BLaER1 treated with 17β-estradiol and CSF1 and Interleukin-3, amounts not matched to agents 10 nM and 100 nM (cell line): Measurements from ENCODE around the gene BNC2.

Source experiments
- H3K27ac ChIP-seq, 11 experiments: shearing (Covaris generic); formaldehyde crosslinking; 2 replicates each; pipeline ENCODE4 v1.8.1; 2022
- H3K27me3 ChIP-seq, 11 experiments: shearing (Covaris generic); formaldehyde crosslinking; 2 replicates each; pipeline ENCODE4 v1.8.1; 2022
- H3K36me3 ChIP-seq, 11 experiments: shearing (Covaris generic); formaldehyde crosslinking; 2 replicates each; pipeline ENCODE4 v1.8.1; 2022
- H3K4me1 ChIP-seq, 10 experiments: shearing (Covaris generic); formaldehyde crosslinking; 2 replicates each; pipeline ENCODE4 v1.8.1; 2022
- H3K4me2 ChIP-seq, 11 experiments: shearing (Covaris generic); formaldehyde crosslinking; 2 replicates each; pipeline ENCODE4 v1.8.1; 2022
- H3K4me3 ChIP-seq, 10 experiments: shearing (Covaris generic); formaldehyde crosslinking; 2 replicates each; pipeline ENCODE4 v1.8.1; 2022
- H3K9ac ChIP-seq, 11 experiments: shearing (Covaris generic); formaldehyde crosslinking; 2 replicates each; pipeline ENCODE4 v1.8.1; 2022
- H3K9me3 ChIP-seq, 11 experiments: shearing (Covaris generic); formaldehyde crosslinking; replicated peaks in 1 of 11; 2 replicates each; pipeline ENCODE4 v1.8.1; 2022
- H4K20me1 ChIP-seq, 11 experiments: shearing (Covaris generic); formaldehyde crosslinking; 2 replicates each; pipeline ENCODE4 v1.8.1; 2022
- Cebpa-rat ChIP-seq, 11 experiments: shearing (Covaris generic); IDR thresholded peaks; 2 replicates each; pipeline ENCODE4 v1.8.1; 2022

The BNC2 gene

GRCh38 chr9:16767366-16767765, 103.1 kb downstream of the BNC2 start:
- Histone ChIP-seq H3K4me3 (no peak overlapping the region), H3K4me2 (no peak overlapping the region), H3K27me3 (no peaks in the 10 kb centered on the region), H3K4me1 (no peaks in the 10 kb centered on the region), H3K36me3 (no peaks in the 10 kb centered on the region), H4K20me1 (peaks cover 0 to 20% (median 0%) of the 10 kb centered on the region in 11 experiments; a peak in 1 of 22 replicates), H3K9me3 (no peaks in the 10 kb centered on the region), H3K27ac (no peak overlapping the region), H3K9ac (no peak overlapping the region)
- no peak for TF ChIP-seq Cebpa-rat (IDR thresholded peaks at IDR 0.05)

DNA sequence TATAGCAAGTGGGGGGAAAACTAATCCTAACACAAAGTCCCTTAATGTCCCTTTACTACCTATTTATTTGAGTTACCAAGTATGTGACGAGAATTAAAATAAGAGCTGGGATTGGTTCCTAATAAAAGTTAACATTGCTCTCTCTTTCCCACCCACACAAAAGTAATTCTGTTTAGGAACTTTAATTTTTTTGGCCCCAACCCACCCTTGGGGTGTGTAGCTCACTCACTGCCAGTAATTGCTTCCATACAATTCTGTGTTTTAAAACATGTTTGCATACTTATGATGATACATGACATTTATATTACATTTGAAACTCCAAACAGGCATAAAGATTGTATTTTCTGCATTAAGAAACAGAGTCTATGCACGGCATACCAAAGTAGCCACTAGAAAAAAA, 106.5 kb downstream of the BNC2 start:
- Histone ChIP-seq H3K4me3 (no peak overlapping the region), H3K36me3 (no peaks in the 10 kb centered on the region), H4K20me1 (peaks cover 0 to 12% (median 0%) of the 10 kb centered on the region in 11 experiments; a peak in 1 of 22 replicates), H3K9me3 (no peaks in the 10 kb centered on the region), H3K4me2 (no peak overlapping the region), H3K4me1 (no peaks in the 10 kb centered on the region), H3K27ac (no peak overlapping the region), H3K27me3 (no peaks in the 10 kb centered on the region), H3K9ac (no peak overlapping the region)
- no peak for TF ChIP-seq Cebpa-rat (IDR thresholded peaks at IDR 0.05)

DNA sequence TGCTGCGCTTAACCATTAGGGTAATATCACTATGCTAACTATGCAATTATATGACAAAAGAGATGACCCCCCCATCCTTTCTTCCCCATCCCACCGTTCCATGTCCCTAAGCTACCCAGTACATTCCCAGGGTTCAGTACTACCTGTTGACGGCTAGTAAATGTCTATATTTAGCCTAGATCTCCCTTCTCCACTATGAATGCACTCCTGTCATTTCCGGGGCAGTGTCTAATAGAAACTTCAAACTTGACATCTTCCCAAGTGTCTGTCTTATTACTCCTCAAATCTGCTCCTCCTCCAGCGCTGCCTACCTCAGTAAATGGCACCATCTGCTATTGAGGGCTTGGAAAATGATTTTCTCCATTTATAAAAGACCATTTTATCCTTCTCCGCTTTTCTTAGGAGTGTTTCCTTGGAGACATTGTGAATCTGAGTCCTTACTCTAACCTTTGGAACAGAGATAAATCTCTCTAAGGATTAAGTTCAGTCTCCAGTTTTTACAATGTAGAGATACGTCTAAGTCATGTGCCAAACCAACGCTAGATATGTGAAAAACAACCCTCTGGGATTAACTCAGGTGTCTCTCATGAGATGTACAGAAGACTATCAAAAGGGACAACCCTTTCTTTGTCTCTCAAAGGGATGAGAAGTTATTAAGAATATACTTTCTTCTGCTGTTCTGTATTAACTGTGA, 114.9 kb downstream of the BNC2 start:
- Histone ChIP-seq H3K9me3 (no peaks in the 10 kb centered on the region), H3K27me3 (no peaks in the 10 kb centered on the region), H4K20me1 (peaks cover 0 to 11% (median 0%) of the 10 kb centered on the region in 11 experiments; a peak in 1 of 22 replicates), H3K4me1 (peaks cover 0 to 4% (median 0%) of the 10 kb centered on the region in 10 experiments; a peak in 1 of 20 replicates), H3K4me2 (no peak overlapping the region), H3K4me3 (no peak overlapping the region), H3K9ac (no peak overlapping the region), H3K36me3 (no peaks in the 10 kb centered on the region), H3K27ac (no peak overlapping the region)
- TF ChIP-seq Cebpa-rat (IDR thresholded peaks at IDR 0.05): no peak

DNA sequence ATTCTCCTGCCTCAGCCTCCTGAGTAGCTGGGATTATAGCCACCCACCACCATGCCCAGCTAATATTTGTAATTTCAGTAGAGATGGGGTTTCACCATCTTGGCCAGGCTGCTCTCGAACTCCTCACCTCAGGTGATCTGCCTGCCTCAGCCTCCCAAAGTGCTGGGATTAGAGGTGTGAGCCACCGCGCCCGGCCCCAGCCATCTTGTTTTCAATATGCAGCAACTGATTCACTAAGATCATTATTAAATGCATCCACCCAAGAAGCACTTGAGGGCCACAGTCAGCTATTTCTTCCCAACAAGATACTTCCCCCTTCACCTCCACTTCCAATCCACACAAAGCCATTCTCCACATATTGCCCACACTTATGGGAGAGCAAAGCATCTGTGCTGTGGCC, 115.8 kb downstream of the BNC2 start:
- Histone ChIP-seq H3K36me3 (no peaks in the 10 kb centered on the region), H3K9ac (no peak overlapping the region), H4K20me1 (peaks cover 0 to 11% (median 0%) of the 10 kb centered on the region in 11 experiments; a peak in 1 of 22 replicates), H3K4me2 (no peak overlapping the region), H3K9me3 (no peaks in the 10 kb centered on the region), H3K4me1 (peaks cover 0 to 4% (median 0%) of the 10 kb centered on the region in 10 experiments; a peak in 1 of 20 replicates), H3K4me3 (no peak overlapping the region), H3K27ac (no peak overlapping the region), H3K27me3 (no peaks in the 10 kb centered on the region)
- TF ChIP-seq Cebpa-rat (IDR thresholded peaks at IDR 0.05): no peak

GRCh38 chr9:16753256-16753655, 117.2 kb downstream of the BNC2 start:
- no peak for TF ChIP-seq Cebpa-rat (IDR thresholded peaks at IDR 0.05)
- H3K9me3 ChIP-seq: no peaks in the 10 kb centered on the region
- no peak overlapping the region for H3K4me2 ChIP-seq
- H3K27ac ChIP-seq: no peak overlapping the region
- H4K20me1 ChIP-seq: peaks cover 0 to 11% (median 0%) of the 10 kb centered on the region in 11 experiments; a peak in 1 of 22 replicates
- H3K36me3 ChIP-seq: no peaks in the 10 kb centered on the region
- peaks cover 0 to 4% (median 0%) of the 10 kb centered on the region in 10 experiments; a peak in 1 of 20 replicates for H3K4me1 ChIP-seq
- H3K27me3 ChIP-seq: no peaks in the 10 kb centered on the region
- H3K4me3 ChIP-seq: no peak overlapping the region
- H3K9ac ChIP-seq: no peak overlapping the region

DNA sequence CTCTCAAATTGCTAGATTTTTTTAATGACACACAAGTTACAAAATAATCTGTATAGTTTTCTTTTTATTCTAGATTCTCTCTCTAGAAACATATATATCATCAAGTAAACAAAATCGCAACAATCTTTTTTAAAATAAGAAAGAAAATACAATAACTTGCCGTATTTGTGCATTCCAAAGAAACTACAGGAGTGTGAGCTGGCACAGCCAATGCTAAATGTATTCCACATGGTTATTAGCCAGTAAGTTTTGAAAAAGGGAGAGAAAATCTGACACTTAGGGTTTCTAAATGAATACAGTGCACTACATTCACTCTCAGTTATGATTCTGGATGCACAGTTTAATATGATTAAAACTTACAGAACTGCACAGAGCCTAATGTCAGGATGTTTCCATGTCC, 117.9 kb downstream of the BNC2 start:
- Histone ChIP-seq H3K4me3 (no peak overlapping the region), H4K20me1 (peaks cover 0 to 11% (median 0%) of the 10 kb centered on the region in 11 experiments; a peak in 1 of 22 replicates), H3K4me2 (no peak overlapping the region), H3K9me3 (no peaks in the 10 kb centered on the region), H3K27me3 (no peaks in the 10 kb centered on the region), H3K4me1 (peaks cover 0 to 4% (median 0%) of the 10 kb centered on the region in 10 experiments; a peak in 1 of 20 replicates), H3K36me3 (no peaks in the 10 kb centered on the region), H3K27ac (no peak overlapping the region), H3K9ac (no peak overlapping the region)
- TF ChIP-seq Cebpa-rat (IDR thresholded peaks at IDR 0.05): no peak

- H3K4me2 ChIP-seq: no peak overlapping the region
- no peaks in the 10 kb centered on the region for H3K36me3 ChIP-seq
- no peak overlapping the region for H3K4me3 ChIP-seq
- H3K4me1 ChIP-seq: peaks cover 0 to 4% (median 0%) of the 10 kb centered on the region in 10 experiments; a peak in 2 of 20 replicates
- no peak overlapping the region for H3K9ac ChIP-seq
- peaks cover 0 to 11% (median 0%) of the 10 kb centered on the region in 11 experiments; a peak in 1 of 22 replicates for H4K20me1 ChIP-seq
- no peaks in the 10 kb centered on the region for H3K9me3 ChIP-seq
- no peak overlapping the region for H3K27ac ChIP-seq
- no peaks in the 10 kb centered on the region for H3K27me3 ChIP-seq
- TF ChIP-seq Cebpa-rat (IDR thresholded peaks at IDR 0.05): no peak
Observed at GRCh38 chr9:16750553-16750952, 119.9 kb downstream of the BNC2 start.

GRCh38 chr9:16745359-16745758, 125.1 kb downstream of the BNC2 start:
- no peak overlapping the region for H3K4me3 ChIP-seq
- no peak overlapping the region for H3K9ac ChIP-seq
- no peak overlapping the region for H3K27ac ChIP-seq
- H3K9me3 ChIP-seq: no peaks in the 10 kb centered on the region
- H3K36me3 ChIP-seq: no peaks in the 10 kb centered on the region
- H3K4me2 ChIP-seq: peak overlapping the region in 2 of 11 experiments; percentile 43 to 60; a peak in 4 of 22 replicates
- H3K4me1 ChIP-seq: peaks cover 0 to 15% (median 7%) of the 10 kb centered on the region in 10 experiments; a peak in 10 of 20 replicates
- no peaks in the 10 kb centered on the region for H3K27me3 ChIP-seq
- H4K20me1 ChIP-seq: peaks cover 0 to 16% (median 0%) of the 10 kb centered on the region in 11 experiments; a peak in 1 of 22 replicates
- no peak for TF ChIP-seq Cebpa-rat (IDR thresholded peaks at IDR 0.05)

GRCh38 chr9:16744394-16744793, 126.1 kb downstream of the BNC2 start:
- H3K27me3 ChIP-seq: no peaks in the 10 kb centered on the region
- H3K27ac ChIP-seq: no peak overlapping the region
- no peaks in the 10 kb centered on the region for H3K9me3 ChIP-seq
- no peak for TF ChIP-seq Cebpa-rat (IDR thresholded peaks at IDR 0.05)
- H3K4me1 ChIP-seq: peaks cover 0 to 15% (median 7%) of the 10 kb centered on the region in 10 experiments; a peak in 10 of 20 replicates
- peak overlapping the region in 5 of 11 experiments; percentile 1 to 60 (median 43); a peak in 7 of 22 replicates for H3K4me2 ChIP-seq
- no peaks in the 10 kb centered on the region for H3K36me3 ChIP-seq
- peaks cover 0 to 21% (median 0%) of the 10 kb centered on the region in 11 experiments; a peak in 1 of 22 replicates for H4K20me1 ChIP-seq
- H3K9ac ChIP-seq: no peak overlapping the region
- H3K4me3 ChIP-seq: no peak overlapping the region
